MM.1S (cell line): ENCODE data around the gene OR51B5.
"Not testable (repeated sequence)": the region's sequence is repeated elsewhere in the genome, so short reads cannot be mapped to it uniquely, and the experiment has no call there.

Experiments used
- DNase-seq: peaks from one replicate; pipeline ENCODE4 v3.0.0-alpha.2; 2015
- H2AFZ ChIP-seq: fragments of 300-600 bp; sonication (generic); 2 replicates; pipeline ENCODE4 v1.6.0; 2016; ENCODE audit warnings: antibody characterized with exemption, low read length
- H3F3A ChIP-seq: fragments of 300-600 bp; sonication (generic); 2 replicates; pipeline ENCODE4 v1.6.1; 2016; ENCODE audit warnings: mild to moderate bottlenecking, antibody characterized with exemption, low read length, moderate library complexity, mixed read lengths; ENCODE audit not compliant: insufficient read depth
- H3K27ac ChIP-seq: fragments of 300-600 bp; sonication (generic); 2 replicates; pipeline ENCODE4 v1.5.1; 2016; ENCODE audit warnings: mild to moderate bottlenecking, low read length
- H3K27me3 ChIP-seq: fragments of 300-600 bp; sonication (generic); replicated peaks from 2 replicates; pipeline ENCODE4 v1.6.0; 2016; ENCODE audit warnings: low read length; ENCODE audit not compliant: insufficient read depth
- H3K36me3 ChIP-seq: fragments of 300-600 bp; sonication (generic); replicated peaks from 2 replicates; pipeline ENCODE4 v1.6.1; 2016; ENCODE audit warnings: mild to moderate bottlenecking, low read length, mixed read lengths; ENCODE audit not compliant: insufficient read depth
- H3K4me1 ChIP-seq: fragments of 300-600 bp; sonication (generic); 2 replicates; pipeline ENCODE4 v1.6.1; 2016; ENCODE audit warnings: low read length, mixed read lengths
- H3K4me2 ChIP-seq: fragments of 300-600 bp; sonication (generic); 2 replicates; pipeline ENCODE4 v1.6.0; 2016; ENCODE audit warnings: low read depth, low read length
- H3K4me3 ChIP-seq: fragments of 300-600 bp; sonication (generic); 2 replicates; pipeline ENCODE4 v1.5.1; 2016; ENCODE audit warnings: low read length, mixed read lengths
- H3K79me2 ChIP-seq: fragments of 300-600 bp; sonication (generic); 2 replicates; pipeline ENCODE4 v1.6.1; 2016; ENCODE audit warnings: mixed run types, low read length, mixed read lengths
- H3K9ac ChIP-seq: fragments of 300-600 bp; sonication (generic); 2 replicates; pipeline ENCODE4 v1.6.1; 2016; ENCODE audit warnings: low read length, mixed read lengths
- H3K9me2 ChIP-seq: fragments of 300-600 bp; sonication (generic); replicated peaks from 2 replicates; pipeline ENCODE4 v1.6.1; 2016; ENCODE audit warnings: mild to moderate bottlenecking, low read length, mixed read lengths; ENCODE audit not compliant: insufficient read depth
- H3K9me3 ChIP-seq: fragments of 300-600 bp; sonication (generic); replicated peaks from 2 replicates; pipeline ENCODE4 v1.6.1; 2016; ENCODE audit warnings: mild to moderate bottlenecking, low read length, mixed read lengths; ENCODE audit not compliant: insufficient read depth
- H4K20me1 ChIP-seq: fragments of 300-600 bp; sonication (generic); 2 replicates; pipeline ENCODE4 v1.6.1; 2016; ENCODE audit warnings: mild to moderate bottlenecking, low read length, moderate library complexity, mixed read lengths; ENCODE audit not compliant: insufficient read depth
- CTCF ChIP-seq: fragments of 300-600 bp; sonication (generic); IDR thresholded peaks from 2 replicates; pipeline ENCODE4 v1.5.1; 2016; ENCODE audit warnings: antibody characterized with exemption, low read length, mixed read lengths
- EZH2 ChIP-seq: fragments of 300-600 bp; sonication (generic); optimal IDR thresholded peaks from 2 replicates; pipeline ENCODE3; 2017; ENCODE audit warnings: low read depth, mild to moderate bottlenecking, antibody characterized with exemption, low read length, mixed read lengths
- EZH2phosphoT487 ChIP-seq: fragments of 300-600 bp; sonication (generic); IDR thresholded peaks from 2 replicates; pipeline ENCODE4 v1.6.1; 2018; ENCODE audit warnings: antibody characterized with exemption, low read length

The OR51B5 gene

DNA sequence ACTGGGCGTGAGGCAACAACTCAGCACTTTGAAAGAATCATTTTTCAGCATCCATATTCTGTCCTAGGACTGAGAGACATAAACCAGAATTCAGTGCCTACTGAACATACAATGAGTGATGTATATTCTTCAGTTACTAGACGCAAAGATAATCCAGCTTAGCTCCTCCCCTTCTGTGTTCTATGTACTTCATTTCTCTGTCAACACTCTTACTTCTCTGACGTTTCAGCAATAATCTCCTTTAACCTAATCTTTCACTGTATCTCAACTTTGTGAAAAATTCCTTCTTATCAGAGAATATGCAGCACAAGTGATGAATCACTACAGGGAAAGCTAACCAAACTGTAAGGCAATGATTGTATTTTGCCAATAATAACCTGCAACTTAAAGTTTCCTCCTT lies 2.5 kb upstream of the OR51B5 start:
- Histone ChIP-seq H3F3A (no peaks in the 10 kb centered on the region), H3K4me1 (no peaks in the 10 kb centered on the region), H2AFZ (no peak overlapping the region), H3K36me3 (no peaks in the 10 kb centered on the region), H3K79me2 (no peaks in the 10 kb centered on the region), H3K9me3 (no peaks in the 10 kb centered on the region), H3K9me2 (no peaks in the 10 kb centered on the region), H3K27me3 (no peaks in the 10 kb centered on the region), H4K20me1 (no peaks in the 10 kb centered on the region), H3K4me2 (no peak overlapping the region), H3K4me3 (no peak overlapping the region), H3K27ac (no peak overlapping the region), H3K9ac (no peak overlapping the region)
- no peak for TF ChIP-seq CTCF
- no peak for TF ChIP-seq EZH2phosphoT487
- TF ChIP-seq EZH2 = no peak
- DNase-seq = no peak

- no peaks in the 10 kb centered on the region for H4K20me1 ChIP-seq
- H3K36me3 ChIP-seq = no peaks in the 10 kb centered on the region
- no peak for DNase-seq
- no peaks in the 10 kb centered on the region; the same call in 1 of the 2 replicates for H3K27me3 ChIP-seq
- H3K9me3 ChIP-seq = no peaks in the 10 kb centered on the region
- peak overlapping the region; percentile 25; the same call in 1 of the 2 replicates for H3K4me2 ChIP-seq
- no peak overlapping the region for H3K27ac ChIP-seq
- H3K4me3 ChIP-seq = no peak overlapping the region
- H2AFZ ChIP-seq = no peak overlapping the region
- H3K9ac ChIP-seq = no peak overlapping the region
- H3K4me1 ChIP-seq = peaks cover 36% of the 10 kb centered on the region
- H3K9me2 ChIP-seq = no peaks in the 10 kb centered on the region
- TF ChIP-seq CTCF = no peak
- TF ChIP-seq EZH2phosphoT487 = no peak
- TF ChIP-seq EZH2 = no peak
- no peaks in the 10 kb centered on the region for H3F3A ChIP-seq
- H3K79me2 ChIP-seq = no peaks in the 10 kb centered on the region
Measured at GRCh38 chr11:5339771-5340322, 3.5 kb downstream of the OR51B5 start.

- peak; percentile 31 for DNase-seq
- H3K4me3 ChIP-seq, H3K79me2 ChIP-seq, H3K4me2 ChIP-seq, H3F3A ChIP-seq, H3K9me2 ChIP-seq, H3K9ac ChIP-seq, H2AFZ ChIP-seq, H3K27me3 ChIP-seq, H3K27ac ChIP-seq, H4K20me1 ChIP-seq, H3K9me3 ChIP-seq, H3K36me3 ChIP-seq: not testable (repeated sequence)
- H3K4me1 ChIP-seq = peaks cover 38% of the 10 kb centered on the region
Measured at GRCh38 chr11:5337253-5337652, 6.1 kb downstream of the OR51B5 start.

DNA sequence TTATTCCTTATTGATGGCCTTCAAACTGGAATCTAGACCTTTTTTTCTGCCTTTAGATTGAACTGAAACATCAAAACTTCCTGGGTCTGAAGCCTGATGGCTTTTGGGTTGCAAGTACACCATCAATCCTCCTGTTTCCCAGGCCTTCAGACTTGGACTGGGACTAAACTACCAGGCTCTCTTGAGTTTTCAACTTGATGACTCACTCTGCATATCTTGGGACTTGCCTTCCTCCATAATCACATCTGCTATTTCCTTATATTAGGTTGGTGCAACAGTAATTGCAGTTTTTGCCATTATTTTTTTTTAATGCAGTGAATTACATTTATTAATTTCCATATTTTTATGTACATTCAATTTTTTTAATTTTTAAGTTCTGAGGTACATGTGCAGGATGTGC lies 7.0 kb downstream of the OR51B5 start:
- H3F3A ChIP-seq = no peaks in the 10 kb centered on the region
- no peaks in the 10 kb centered on the region for H3K36me3 ChIP-seq
- TF ChIP-seq EZH2phosphoT487 (no peak), EZH2 (no peak), CTCF (no peak)
- H3K79me2 ChIP-seq = no peaks in the 10 kb centered on the region
- H3K27me3 ChIP-seq = no peaks in the 10 kb centered on the region; the same call in 1 of the 2 replicates
- H2AFZ ChIP-seq = no peak overlapping the region
- no peaks in the 10 kb centered on the region for H3K9me3 ChIP-seq
- no peaks in the 10 kb centered on the region for H3K9me2 ChIP-seq
- no peak overlapping the region for H3K9ac ChIP-seq
- DNase-seq = no peak
- H3K4me3 ChIP-seq = no peak overlapping the region
- H4K20me1 ChIP-seq = no peaks in the 10 kb centered on the region
- no peak overlapping the region for H3K27ac ChIP-seq
- H3K4me2 ChIP-seq = no peak overlapping the region
- H3K4me1 ChIP-seq = peaks cover 38% of the 10 kb centered on the region
